ENCODE results near the gene AP1S2. TPM values are rescaled to one million over a fixed set of nuclear protein-coding genes. Genes with fewer than 3 reads are reported as not detected.

Gene AP1S2
- polyA plus RNA-seq, 1 donor: 38.9 TPM

DNA sequence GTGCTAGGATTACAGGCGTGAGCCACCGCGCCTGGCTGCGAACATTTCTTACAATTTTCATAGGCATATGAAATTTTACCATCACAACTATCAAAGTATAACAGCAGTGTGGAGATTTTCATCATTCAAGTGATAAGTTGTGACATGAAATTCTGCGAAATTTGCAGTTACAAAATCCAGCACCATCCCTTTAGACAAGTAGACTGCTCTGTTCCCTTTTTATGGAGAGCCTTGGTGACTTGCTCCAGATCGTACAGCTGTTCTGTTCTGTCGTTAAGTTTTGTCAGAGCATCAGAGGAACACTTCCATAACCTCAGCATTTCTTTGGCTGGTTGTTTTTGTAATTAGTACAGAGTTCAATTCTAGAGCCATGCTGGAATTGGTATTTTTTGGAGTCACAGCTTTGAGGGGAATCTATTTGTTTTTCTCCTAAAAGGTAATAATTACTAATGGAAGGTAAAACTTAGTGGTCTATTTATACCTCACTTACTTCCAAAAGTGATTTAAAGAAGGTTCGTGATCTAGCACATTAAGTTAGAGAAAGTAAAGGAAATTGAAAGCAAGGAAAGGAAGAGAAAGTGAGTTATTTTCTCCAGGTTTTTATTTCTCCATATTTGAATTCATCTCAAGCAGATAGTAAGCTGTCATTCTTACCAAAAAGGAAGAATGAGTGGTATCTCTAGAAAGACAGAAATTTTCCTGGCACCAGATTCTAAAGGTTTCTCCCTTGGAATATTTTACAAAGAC is 42.2 kb downstream of the AP1S2 start:
- no peak for DNase-seq (ENCODE audit: low read depth)

DNA sequence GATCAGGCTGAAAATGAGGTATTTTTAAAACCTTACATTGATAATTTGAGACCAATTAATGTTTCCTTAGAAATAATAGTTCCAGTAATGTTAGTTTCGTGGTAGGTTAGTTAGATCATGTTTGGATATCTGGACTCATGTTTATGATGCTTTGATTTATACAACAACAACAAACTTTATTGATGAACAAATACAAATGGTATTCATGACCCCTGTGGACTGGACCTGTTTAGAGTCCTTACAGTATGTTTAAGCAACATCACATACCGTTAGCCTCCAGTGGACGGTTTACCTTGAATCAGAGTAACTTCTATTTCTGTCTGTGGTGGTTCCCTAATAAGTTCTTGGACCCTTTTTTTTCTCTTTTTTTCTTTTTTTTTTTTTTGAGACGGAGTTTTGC is 46.4 kb downstream of the AP1S2 start:
- DNase-seq (ENCODE audit: low read depth): no peak

DNA sequence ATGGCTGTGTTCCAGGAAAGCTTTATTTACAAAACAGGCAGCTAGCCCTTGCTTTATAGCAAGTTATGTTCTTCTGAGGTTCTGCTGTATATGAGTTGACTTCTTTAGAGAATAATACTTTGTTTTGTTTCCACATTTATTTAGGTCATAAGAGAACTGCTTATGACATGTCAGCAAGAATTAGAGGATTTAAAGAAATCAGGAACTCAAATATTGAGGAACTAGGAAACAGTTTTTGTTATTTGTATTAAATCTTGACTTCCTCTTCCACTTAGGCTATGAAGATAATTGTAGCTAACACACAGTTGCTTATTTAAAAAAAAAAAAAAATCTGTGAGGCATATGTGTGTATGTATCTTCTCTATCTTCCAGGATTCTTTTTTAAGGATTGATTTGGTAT is 50.0 kb downstream of the AP1S2 start:
- DNase-seq (ENCODE audit: low read depth): no peak

DNA sequence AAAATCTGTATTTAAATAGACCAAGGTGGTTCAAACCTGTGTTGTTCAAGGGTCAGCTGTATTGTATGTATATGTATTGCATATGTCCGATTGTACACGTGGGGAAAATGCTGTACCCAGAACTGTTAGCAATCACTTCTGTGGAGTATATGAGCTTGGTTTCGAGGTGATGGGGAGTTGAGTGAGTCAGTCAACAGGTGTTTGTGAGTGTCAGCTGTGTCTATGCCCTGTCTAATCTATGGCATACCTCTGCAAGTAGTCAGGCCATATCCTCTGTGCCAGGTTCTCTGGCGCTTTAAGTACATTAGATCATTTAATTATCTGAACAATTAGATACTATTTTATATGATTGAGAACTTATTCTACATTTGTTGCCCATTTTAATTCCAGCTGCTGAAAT is 56.9 kb downstream of the AP1S2 start:
- no peak for DNase-seq (ENCODE audit: low read depth)

- DNase-seq (ENCODE audit: low read depth): no peak
Observed at GRCh38 chrX:15790769-15791290, 63.8 kb downstream of the AP1S2 start.

GRCh38 chrX:15789979-15790768 is 64.4 kb downstream of the AP1S2 start, which contains the start of gene ZRSR2:
TSS of gene ZRSR2 (plus strand) at chrX:15790484. CDS start at chrX:15790496, 12 bp downstream.
- DNase-seq (ENCODE audit: low read depth): no peak

GRCh38 chrX:15786915-15787314 is 67.7 kb downstream of the AP1S2 start:
- DNase-seq (ENCODE audit: low read depth): no peak

GRCh38 chrX:15785176-15785750 is 69.3 kb downstream of the AP1S2 start:
- no peak for DNase-seq (ENCODE audit: low read depth)

- no peak for DNase-seq (ENCODE audit: low read depth)
Observed at GRCh38 chrX:15781961-15782699, 72.5 kb downstream of the AP1S2 start.

Other genes starting within 250 kb of the AP1S2 start
- 0.61 TPM for gene CLTRN, start 190.0 kb downstream of the AP1S2 start, polyA plus RNA-seq (ENCODE audit: insufficient read length)
- gene CA5B, start 116.5 kb downstream of the AP1S2 start, polyA plus RNA-seq (ENCODE audit: insufficient read length): 4.5 TPM
- 12.3 TPM for gene ZRSR2, start 64.3 kb downstream of the AP1S2 start, polyA plus RNA-seq (ENCODE audit: insufficient read length)